ENCODE measurements around the gene LCN2.
A peak's percentile ranks its signal among the peaks of the same experiment; 100 is the strongest.

Gene LCN2

GRCh38 chr9:128121466-128121810 is 27.8 kb upstream of the LCN2 start:
- peaks cover 65% of the 10 kb centered on the region for H3K36me3 ChIP-seq (ENCODE audit: insufficient read depth, insufficient read length, low read length)
- TF ChIP-seq ZNF274 (IDR thresholded peaks at IDR 0.05; ENCODE audit: low read depth, low read length) (no peak), YY1 (IDR thresholded peaks at IDR 0.05; ENCODE audit: insufficient read depth, insufficient read length) (no peak), SUZ12 (IDR thresholded peaks at IDR 0.05; ENCODE audit: extremely low read depth, insufficient read depth, insufficient read length) (no peak)
- DNase-seq (ENCODE audit: low read depth, low spot score): no peak
- no peak overlapping the region for H3K9ac ChIP-seq (ENCODE audit: insufficient read length, low read depth)
- H3K27me3 ChIP-seq (ENCODE audit: insufficient read depth, insufficient read length): no peaks in the 10 kb centered on the region
- H3K4me1 ChIP-seq (ENCODE audit: insufficient read depth, insufficient read length): peaks cover 28% of the 10 kb centered on the region
- H3K4me3 ChIP-seq (ENCODE audit: insufficient read length, low read depth): no peak overlapping the region
- no peaks in the 10 kb centered on the region for H3K9me3 ChIP-seq (ENCODE audit: insufficient read depth, low read length)

DNA sequence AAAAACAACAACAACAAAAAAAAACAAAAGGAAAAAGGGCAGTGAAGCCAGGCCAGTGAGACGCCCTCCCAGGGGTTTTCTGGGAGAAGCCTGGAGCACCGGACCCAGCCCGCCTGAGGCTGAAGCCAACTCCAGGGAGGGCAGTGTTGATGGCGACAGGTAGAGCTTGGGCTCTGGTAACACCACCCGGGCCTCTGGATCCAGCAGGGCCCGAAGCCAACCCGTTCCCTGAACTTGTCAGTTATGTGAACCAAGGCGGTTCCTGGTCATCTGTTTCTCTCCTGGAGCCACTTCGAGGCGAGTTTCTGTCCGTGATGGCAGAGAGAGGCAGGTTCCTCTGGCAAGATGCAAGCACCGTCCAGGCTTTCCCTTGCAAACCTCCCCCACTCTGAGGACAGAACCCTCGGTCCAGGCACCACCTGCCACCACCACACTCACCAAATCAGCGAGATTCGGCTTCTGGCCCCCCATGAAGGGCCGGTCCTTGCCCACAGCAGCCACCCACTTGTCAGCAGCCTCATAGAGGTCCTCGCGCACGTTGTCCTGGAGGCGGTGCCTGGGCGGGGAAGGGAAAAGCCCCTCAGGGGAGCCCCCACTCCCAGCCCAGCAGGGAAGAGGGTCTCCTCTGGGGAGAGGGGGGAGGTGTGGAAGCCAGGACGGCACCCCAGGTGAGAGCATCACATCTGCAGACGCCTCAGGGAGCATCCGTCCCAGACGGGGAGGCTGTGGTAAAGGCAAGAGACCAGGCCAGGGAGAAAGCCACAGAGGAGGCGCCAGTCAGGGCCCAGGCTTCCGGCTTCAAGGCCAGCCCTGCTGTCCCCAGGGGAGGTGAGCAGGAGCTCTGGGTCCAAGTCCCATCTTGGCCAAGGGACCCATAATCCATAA is 27.1 kb upstream of the LCN2 start:
- H3K9me3 ChIP-seq (ENCODE audit: insufficient read depth, low read length): no peaks in the 10 kb centered on the region
- no peak overlapping the region for H3K4me3 ChIP-seq (ENCODE audit: insufficient read length, low read depth)
- H3K4me1 ChIP-seq (ENCODE audit: insufficient read depth, insufficient read length): peaks cover 28% of the 10 kb centered on the region
- H3K9ac ChIP-seq (ENCODE audit: insufficient read length, low read depth): no peak overlapping the region
- no peak for DNase-seq (ENCODE audit: low read depth, low spot score)
- no peaks in the 10 kb centered on the region for H3K27me3 ChIP-seq (ENCODE audit: insufficient read depth, insufficient read length)
- TF ChIP-seq YY1 (IDR thresholded peaks at IDR 0.05; ENCODE audit: insufficient read depth, insufficient read length) (no peak), ZNF274 (IDR thresholded peaks at IDR 0.05; ENCODE audit: low read depth, low read length) (no peak), SUZ12 (IDR thresholded peaks at IDR 0.05; ENCODE audit: extremely low read depth, insufficient read depth, insufficient read length) (no peak)
- H3K36me3 ChIP-seq (ENCODE audit: insufficient read depth, insufficient read length, low read length): peaks cover 62% of the 10 kb centered on the region

- no peak for DNase-seq (ENCODE audit: low read depth, low spot score)
- TF ChIP-seq YY1 (IDR thresholded peaks at IDR 0.05; ENCODE audit: insufficient read depth, insufficient read length) (no peak), SUZ12 (IDR thresholded peaks at IDR 0.05; ENCODE audit: extremely low read depth, insufficient read depth, insufficient read length) (no peak), ZNF274 (IDR thresholded peaks at IDR 0.05; ENCODE audit: low read depth, low read length) (no peak)
- Histone ChIP-seq H3K27me3 (ENCODE audit: insufficient read depth, insufficient read length) (no peaks in the 10 kb centered on the region), H3K4me3 (ENCODE audit: insufficient read length, low read depth) (no peak overlapping the region), H3K36me3 (ENCODE audit: insufficient read depth, insufficient read length, low read length) (peaks cover 62% of the 10 kb centered on the region), H3K9ac (ENCODE audit: insufficient read length, low read depth) (no peak overlapping the region), H3K9me3 (ENCODE audit: insufficient read depth, low read length) (no peaks in the 10 kb centered on the region), H3K4me1 (ENCODE audit: insufficient read depth, insufficient read length) (peaks cover 24% of the 10 kb centered on the region)
Observed at GRCh38 chr9:128122809-128123175, 26.5 kb upstream of the LCN2 start.

DNA sequence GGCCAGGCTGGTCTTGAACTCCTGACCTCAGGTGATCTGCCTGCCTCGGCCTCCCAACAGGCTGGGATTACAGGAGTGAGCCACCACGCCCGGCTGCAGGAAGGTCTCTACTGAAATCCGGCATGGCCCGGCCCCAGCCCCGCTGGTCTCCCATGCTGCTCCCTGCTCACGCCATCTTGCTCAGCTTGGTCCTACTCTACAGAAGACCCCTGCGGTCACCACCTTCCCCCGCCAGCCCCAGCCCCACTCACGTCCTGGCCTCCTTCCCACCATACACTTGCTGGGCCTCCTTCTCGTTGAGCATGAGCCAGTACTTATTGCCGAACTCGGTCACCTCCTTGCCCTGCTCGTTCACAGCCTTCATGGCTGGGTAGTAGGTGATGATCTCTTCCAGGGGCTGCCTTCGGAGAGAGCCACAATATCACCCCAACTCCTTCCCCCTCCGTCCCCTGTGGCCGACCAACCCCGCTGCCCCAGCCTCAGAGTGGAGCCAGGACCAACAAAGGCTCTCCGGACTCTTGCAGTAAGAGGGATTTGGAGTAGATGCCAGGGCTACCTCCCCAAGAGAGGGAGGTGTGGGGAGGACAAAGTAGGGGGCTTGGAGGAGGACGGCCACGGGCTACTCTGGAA is 25.7 kb upstream of the LCN2 start:
- H3K36me3 ChIP-seq (ENCODE audit: insufficient read depth, insufficient read length, low read length): peaks cover 62% of the 10 kb centered on the region
- no peak overlapping the region for H3K9ac ChIP-seq (ENCODE audit: insufficient read length, low read depth)
- H3K27me3 ChIP-seq (ENCODE audit: insufficient read depth, insufficient read length): peaks cover 2% of the 10 kb centered on the region
- TF ChIP-seq ZNF274 (IDR thresholded peaks at IDR 0.05; ENCODE audit: low read depth, low read length) (no peak), SUZ12 (IDR thresholded peaks at IDR 0.05; ENCODE audit: extremely low read depth, insufficient read depth, insufficient read length) (no peak), YY1 (IDR thresholded peaks at IDR 0.05; ENCODE audit: insufficient read depth, insufficient read length) (no peak)
- H3K9me3 ChIP-seq (ENCODE audit: insufficient read depth, low read length): no peaks in the 10 kb centered on the region
- peaks cover 17% of the 10 kb centered on the region for H3K4me1 ChIP-seq (ENCODE audit: insufficient read depth, insufficient read length)
- H3K4me3 ChIP-seq (ENCODE audit: insufficient read length, low read depth): no peak overlapping the region
- no peak for DNase-seq (ENCODE audit: low read depth, low spot score)

- peaks cover 7% of the 10 kb centered on the region; the same call in 1 of the 2 replicates for H3K9me3 ChIP-seq (ENCODE audit: insufficient read depth, low read length)
- no peak overlapping the region for H3K9ac ChIP-seq (ENCODE audit: insufficient read length, low read depth)
- H3K4me3 ChIP-seq (ENCODE audit: insufficient read length, low read depth): no peak overlapping the region
- no peak for DNase-seq (ENCODE audit: low read depth, low spot score)
- peaks cover 62% of the 10 kb centered on the region for H3K36me3 ChIP-seq (ENCODE audit: insufficient read depth, insufficient read length, low read length)
- TF ChIP-seq YY1 (IDR thresholded peaks at IDR 0.05; ENCODE audit: insufficient read depth, insufficient read length): no peak
- no peak for TF ChIP-seq SUZ12 (IDR thresholded peaks at IDR 0.05; ENCODE audit: extremely low read depth, insufficient read depth, insufficient read length)
- TF ChIP-seq ZNF274 (IDR thresholded peaks at IDR 0.05; ENCODE audit: low read depth, low read length): no peak
- peaks cover 20% of the 10 kb centered on the region for H3K4me1 ChIP-seq (ENCODE audit: insufficient read depth, insufficient read length)
- peaks cover 11% of the 10 kb centered on the region for H3K27me3 ChIP-seq (ENCODE audit: insufficient read depth, insufficient read length)
Observed at GRCh38 chr9:128124451-128124850, 24.8 kb upstream of the LCN2 start.

DNA sequence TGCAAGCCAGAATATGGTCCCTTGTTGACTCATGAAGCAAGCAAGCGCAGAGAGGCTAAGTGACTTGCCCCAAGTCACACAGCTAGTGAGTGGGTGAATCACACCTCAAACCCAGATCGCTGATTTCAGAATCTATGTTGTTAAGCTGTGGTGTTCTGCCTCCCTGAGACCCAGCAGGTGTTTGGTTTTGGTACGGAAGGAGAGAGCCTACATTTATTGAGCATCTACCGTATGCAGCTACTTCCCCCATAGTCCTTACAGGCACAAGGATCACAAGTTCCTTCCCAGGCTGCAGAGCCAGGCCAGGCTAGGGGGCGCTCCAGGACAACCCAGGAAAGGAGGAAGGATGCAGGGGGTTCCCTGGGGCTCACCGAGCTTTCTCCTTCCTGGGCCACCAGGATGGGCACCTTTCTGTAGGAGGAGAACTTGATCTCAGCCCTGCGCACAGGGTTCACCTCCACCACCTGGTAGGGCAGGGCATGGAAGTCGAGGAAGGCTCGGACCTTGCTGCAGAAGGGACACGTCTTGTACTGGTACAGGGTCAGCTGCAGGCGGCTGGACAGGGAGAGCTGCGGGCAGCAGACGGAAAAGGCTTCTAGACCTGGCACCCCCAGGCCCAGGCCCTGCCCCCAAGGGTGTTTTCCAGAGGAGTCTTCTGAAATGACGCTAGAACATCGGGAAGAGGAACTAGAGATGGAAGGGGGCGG is 24.2 kb upstream of the LCN2 start:
- H3K27me3 ChIP-seq (ENCODE audit: insufficient read depth, insufficient read length): peaks cover 13% of the 10 kb centered on the region
- H3K9me3 ChIP-seq (ENCODE audit: insufficient read depth, low read length): peaks cover 9% of the 10 kb centered on the region; the same call in 1 of the 2 replicates
- no peak overlapping the region for H3K4me3 ChIP-seq (ENCODE audit: insufficient read length, low read depth)
- TF ChIP-seq YY1 (IDR thresholded peaks at IDR 0.05; ENCODE audit: insufficient read depth, insufficient read length) (no peak), SUZ12 (IDR thresholded peaks at IDR 0.05; ENCODE audit: extremely low read depth, insufficient read depth, insufficient read length) (no peak), ZNF274 (IDR thresholded peaks at IDR 0.05; ENCODE audit: low read depth, low read length) (no peak)
- peaks cover 60% of the 10 kb centered on the region for H3K36me3 ChIP-seq (ENCODE audit: insufficient read depth, insufficient read length, low read length)
- no peak overlapping the region for H3K9ac ChIP-seq (ENCODE audit: insufficient read length, low read depth)
- DNase-seq (ENCODE audit: low read depth, low spot score): peak; percentile 65
- H3K4me1 ChIP-seq (ENCODE audit: insufficient read depth, insufficient read length): peaks cover 20% of the 10 kb centered on the region
